ENCODE results near the gene RRP36.

DNA sequence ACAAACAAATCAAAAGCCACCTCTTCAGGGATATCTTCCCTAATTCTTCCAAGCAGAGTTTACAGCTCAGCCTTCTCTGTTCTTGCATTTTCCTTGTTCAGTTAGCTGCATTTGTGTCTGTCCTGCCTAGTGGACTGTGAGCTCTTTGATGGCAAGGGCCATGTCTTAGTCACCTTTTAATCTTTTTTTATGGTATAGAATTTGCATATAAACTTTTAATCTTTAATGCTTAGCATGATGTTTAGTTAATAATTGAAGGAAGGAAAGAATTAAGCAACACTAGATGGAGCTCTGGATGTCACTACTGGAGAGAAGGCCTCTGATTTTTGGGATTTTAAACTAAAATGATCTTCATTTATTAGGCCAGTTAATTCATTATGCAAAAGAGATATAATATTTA lies 24.9 kb upstream of the RRP36 start:
- TF ChIP-seq, protein P1, sequence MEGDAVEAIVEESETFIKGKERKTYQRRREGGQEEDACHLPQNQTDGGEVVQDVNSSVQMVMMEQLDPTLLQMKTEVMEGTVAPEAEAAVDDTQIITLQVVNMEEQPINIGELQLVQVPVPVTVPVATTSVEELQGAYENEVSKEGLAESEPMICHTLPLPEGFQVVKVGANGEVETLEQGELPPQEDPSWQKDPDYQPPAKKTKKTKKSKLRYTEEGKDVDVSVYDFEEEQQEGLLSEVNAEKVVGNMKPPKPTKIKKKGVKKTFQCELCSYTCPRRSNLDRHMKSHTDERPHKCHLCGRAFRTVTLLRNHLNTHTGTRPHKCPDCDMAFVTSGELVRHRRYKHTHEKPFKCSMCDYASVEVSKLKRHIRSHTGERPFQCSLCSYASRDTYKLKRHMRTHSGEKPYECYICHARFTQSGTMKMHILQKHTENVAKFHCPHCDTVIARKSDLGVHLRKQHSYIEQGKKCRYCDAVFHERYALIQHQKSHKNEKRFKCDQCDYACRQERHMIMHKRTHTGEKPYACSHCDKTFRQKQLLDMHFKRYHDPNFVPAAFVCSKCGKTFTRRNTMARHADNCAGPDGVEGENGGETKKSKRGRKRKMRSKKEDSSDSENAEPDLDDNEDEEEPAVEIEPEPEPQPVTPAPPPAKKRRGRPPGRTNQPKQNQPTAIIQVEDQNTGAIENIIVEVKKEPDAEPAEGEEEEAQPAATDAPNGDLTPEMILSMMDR (tag by site-specific recombination; IDR thresholded peaks at IDR 0.05), result no peak
- TF ChIP-seq, protein P2, sequence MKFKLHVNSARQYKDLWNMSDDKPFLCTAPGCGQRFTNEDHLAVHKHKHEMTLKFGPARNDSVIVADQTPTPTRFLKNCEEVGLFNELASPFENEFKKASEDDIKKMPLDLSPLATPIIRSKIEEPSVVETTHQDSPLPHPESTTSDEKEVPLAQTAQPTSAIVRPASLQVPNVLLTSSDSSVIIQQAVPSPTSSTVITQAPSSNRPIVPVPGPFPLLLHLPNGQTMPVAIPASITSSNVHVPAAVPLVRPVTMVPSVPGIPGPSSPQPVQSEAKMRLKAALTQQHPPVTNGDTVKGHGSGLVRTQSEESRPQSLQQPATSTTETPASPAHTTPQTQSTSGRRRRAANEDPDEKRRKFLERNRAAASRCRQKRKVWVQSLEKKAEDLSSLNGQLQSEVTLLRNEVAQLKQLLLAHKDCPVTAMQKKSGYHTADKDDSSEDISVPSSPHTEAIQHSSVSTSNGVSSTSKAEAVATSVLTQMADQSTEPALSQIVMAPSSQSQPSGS (tag by site-specific recombination; IDR thresholded peaks at IDR 0.05; ENCODE audit: low read depth), result no peak
- TF ChIP-seq ZNF146 (tag by site-specific recombination; IDR thresholded peaks at IDR 0.05) (no peak), ZNF513 (tag by site-specific recombination; IDR thresholded peaks at IDR 0.05) (no peak), PRDM10 (tag by site-specific recombination; IDR thresholded peaks at IDR 0.05) (no peak), GLIS2 (tag by site-specific recombination; IDR thresholded peaks at IDR 0.05) (no peak), ZNF138 (tag by site-specific recombination; IDR thresholded peaks at IDR 0.05; ENCODE audit: borderline replicate concordance) (no peak), RBAK (tag by site-specific recombination; IDR thresholded peaks at IDR 0.05) (no peak)
- TF ChIP-seq, protein P3, sequence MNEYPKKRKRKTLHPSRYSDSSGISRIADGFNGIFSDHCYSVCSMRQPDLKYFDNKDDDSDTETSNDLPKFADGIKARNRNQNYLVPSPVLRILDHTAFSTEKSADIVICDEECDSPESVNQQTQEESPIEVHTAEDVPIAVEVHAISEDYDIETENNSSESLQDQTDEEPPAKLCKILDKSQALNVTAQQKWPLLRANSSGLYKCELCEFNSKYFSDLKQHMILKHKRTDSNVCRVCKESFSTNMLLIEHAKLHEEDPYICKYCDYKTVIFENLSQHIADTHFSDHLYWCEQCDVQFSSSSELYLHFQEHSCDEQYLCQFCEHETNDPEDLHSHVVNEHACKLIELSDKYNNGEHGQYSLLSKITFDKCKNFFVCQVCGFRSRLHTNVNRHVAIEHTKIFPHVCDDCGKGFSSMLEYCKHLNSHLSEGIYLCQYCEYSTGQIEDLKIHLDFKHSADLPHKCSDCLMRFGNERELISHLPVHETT (tag by site-specific recombination; IDR thresholded peaks at IDR 0.05), result no peak
